HG03025 (cell line): Measurements from ENCODE around the gene ASIC3.

Experiments
- ATAC-seq: cut with Tn5 transposase; IDR thresholded peaks from one replicate; pipeline ENCODE4 v1.9.1; 2021; ENCODE audit warnings: mild to moderate bottlenecking, moderate library complexity; ENCODE audit not compliant: unreplicated experiment, low FRiP score

The ASIC3 gene

GRCh38 chr7:151099486-151100211 is 51.3 kb downstream of the ASIC3 start:
- ATAC-seq: no peak

- ATAC-seq: no peak
These were observed 52.6 kb downstream of the ASIC3 start for GRCh38 chr7:151100921-151101320.

- no peak for ATAC-seq
These were observed 53.5 kb downstream of the ASIC3 start for GRCh38 chr7:151101621-151102396.
